Heart left ventricle (tissue), 16 donors: Measurements from ENCODE around the gene CD59. TPM values are rescaled to one million over a fixed set of nuclear protein-coding genes. Genes with fewer than 3 reads are reported as not detected.

ENCODE experiments used
- ATAC-seq, 4 donors: fragments of 200-7000 bp; cut with Tn5 transposase; one replicate each; pipeline ENCODE4 v1.9.1; 2020 to 2022; ENCODE audit warnings: moderate library complexity in 4 of 4, mild to moderate bottlenecking in 3 of 4, moderate number of reproducible peaks in 1 of 4
- DNase-seq, 5 donors: peaks; one replicate each; pipeline ENCODE4 v3.0.0-alpha.2; 2020
- H3K27ac ChIP-seq, 12 donors: fragments of 200-600 bp; sonication (generic) in 4 of 12; one replicate each; pipeline versions ENCODE4 v1.5.0 to v1.8.0; 2016 to 2022; ENCODE audit warnings: mild to moderate bottlenecking in 2 of 12
- H3K27me3 ChIP-seq, 9 donors: fragments of 200-600 bp; sonication (generic) in 2 of 9; one replicate each; pipeline versions ENCODE4 v1.5.1 to v1.8.0; 2016 to 2022; ENCODE audit warnings: mild to moderate bottlenecking in 3 of 9
- H3K36me3 ChIP-seq, 9 donors: fragments of 200-600 bp; sonication (generic) in 2 of 9; one replicate each; pipeline versions ENCODE4 v1.5.0 to v1.8.0; 2018 to 2022; ENCODE audit warnings: mild to moderate bottlenecking in 2 of 9
- H3K4me1 ChIP-seq, 12 donors: fragments of 200-600 bp; sonication (generic) in 4 of 12; one replicate each; pipeline versions ENCODE4 v1.5.0 to v1.8.0; 2016 to 2022; ENCODE audit warnings: mild to moderate bottlenecking in 3 of 12
- H3K4me3 ChIP-seq, 12 donors: fragments of 200-600 bp; sonication (generic) in 4 of 12; one replicate each; pipeline versions ENCODE4 v1.5.0 to v1.8.0; 2017 to 2022; ENCODE audit warnings: mild to moderate bottlenecking in 9 of 12, moderate library complexity in 4 of 12
- H3K9me3 ChIP-seq, 12 donors: fragments of 200-600 bp; sonication (generic) in 4 of 12; one replicate each; pipeline versions ENCODE4 v1.5.0 to v1.8.0; 2016 to 2022; ENCODE audit warnings: mild to moderate bottlenecking in 1 of 12
- POLR2A ChIP-seq, 2 donors: fragments of 450-650 bp; IDR thresholded peaks; one replicate each; pipeline ENCODE4 v1.6.1; 2017; ENCODE audit warnings: antibody characterized with exemption in 2 of 2, mild to moderate bottlenecking in 2 of 2, moderate library complexity in 2 of 2
- WGBS, 4 donors: extraction: QIAGEN DNeasy Blood & Tissue Kit in 2 of 4; methylation state at CpG; one replicate each; pipeline versions ENCODE4 v1.1.5 to v1.1.7; 2013 to 2018; 5-methylcytosine and 5-hydroxymethylcytosine counted together
- intact Hi-C, 10 donors: fragments of 100-400 bp; cut with DNase I; formaldehyde crosslinking; loops; one replicate each; pipeline versions ENCODE4 v1.11.1 to v1.14.2; 2022
- long read RNA-seq, 3 donors: library from polyadenylated mRNA; unstranded; transcript quantifications; one replicate each; pipeline ENCODE4 v2.0.0, GENCODE V29; 2020 to 2021
- polyA plus RNA-seq, 2 donors: library from polyadenylated mRNA; stranded (reverse); fragments of 200-250 nt; gene quantifications; one replicate each; pipeline ENCODE4 v1.2.3, GENCODE V29; 2013
- total RNA-seq, 9 donors: library from RNA; depleted of rRNA in 2 of 9; stranded (reverse); fragments of >200 nt in 2 of 9; fragmentation: NEBNext Ultra II Directional in 3 of 9; extraction: Animal tissue kit (Norgen Biotek cat#: 25700) in 3 of 9; gene quantifications; one replicate each; pipeline versions ENCODE4 v1.1.0 to v1.2.4, GENCODE V29; 2016 to 2023
- TF ChIP-seq, protein P1 (sequence below), 12 donors: fragments of 200-600 bp; sonication (generic) in 4 of 12; IDR thresholded peaks; one replicate each; pipeline versions ENCODE4 v1.5.0 to v1.8.0; 2018 to 2022; ENCODE audit warnings: antibody characterized with exemption in 12 of 12, mild to moderate bottlenecking in 5 of 12
- donor health status: ischemic (EF 13 %, LVEDD 7.1; RV severe dilation, severe dysfunction).
- donor health status: healthy with polysubstance abuse.
- donor health status: DM: no; HTN: yes; CAD: no.
- donor health status: DM: no; HTN: no; CAD: no.
- donor health status: ischemic (EF 25% LVEDD 6.9; RV normal size, moderate dysfunction).
- donor health status: ischemic (EF 25% LVEDD 5.7; RV mildly dilated, moderate dysfunction).
- donor health status: healthy.
- donor health status: DM: yes; HTN: yes; CAD: no.
- donor health status: ischemic (EF 35%, LVEDD 5.7; RV mildly dilated, moderate dysfunction).
- donor health status: nonischemic (EF 11% LVEDD 7.7; RV severe dilation, severe dysfunction).
- donor health status: DM: yes; HTN: yes; CAD: no.
- donor health status: PGD.
- donor health status: ischemic (EF 29% LVEDD 5.4; RV normal size, mild dysfunction).
- donor health status: nonischemic (EF 23%, LVEDD 6.1; RV moderate dilation, normal function).

The CD59 gene
- 1,000 to 10,000 TPM in 3 of 9 donors, 100 to 1,000 TPM in 6; 588 to 1,434 (median 930) TPM for total RNA-seq
- 1,000 to 10,000 TPM in 1 of 2 donors, 100 to 1,000 TPM in 1; 133 to 1,175 TPM for polyA plus RNA-seq
- long read RNA-seq, donor 1, full-length matches to known transcripts, result 273 of 371 reads
- long read RNA-seq, donor 1, partial matches to known transcripts, result 2 of 371 reads
- long read RNA-seq, donor 1, other reads (novel, unspliced or antisense), result 96 of 371 reads
- long read RNA-seq, donor 2, full-length matches to known transcripts, result 1,164 of 1,216 reads
- long read RNA-seq, donor 2, partial matches to known transcripts, result 46 of 1,216 reads
- long read RNA-seq, donor 2, other reads (novel, unspliced or antisense), result 6 of 1,216 reads
- long read RNA-seq, donor 3, full-length matches to known transcripts, result 318 of 453 reads
- long read RNA-seq, donor 3, partial matches to known transcripts, result 38 of 453 reads
- long read RNA-seq, donor 3, other reads (novel, unspliced or antisense), result 97 of 453 reads

- ATAC-seq (peak; percentile 94 to 96 (median 96)), DNase-seq (peak; percentile 98)
- Histone ChIP-seq H3K9me3 (no peaks in the 10 kb centered on the region), H3K27me3 (no peaks in the 10 kb centered on the region), H3K27ac (peak within 1 kb of the TSS; percentile 93 to 100 (median 98)), H3K4me1 (peaks cover 4 to 51% (median 41%) of the 10 kb centered on the region in 12 donors), H3K4me3 (peak within 1 kb of the TSS; percentile 75 to 98 (median 92)), H3K36me3 (peaks cover 0 to 18% (median 11%) of the 10 kb centered on the region in 9 donors)
- WGBS, 4 donors, result 1 to 2% (median 1%) methylated on average over 19 to 48 of the region's 48 CpGs
- intact Hi-C loops, result loop anchor here in 8 of 10 donors (1.0 to 5.0 kb wide), 6 partner anchors 34 to 479 kb away; partner anchors contain the start of genes C11orf91 (in 5 of the 8) and HIPK3 (in 2 of the 8)
- TF ChIP-seq, protein P1, sequence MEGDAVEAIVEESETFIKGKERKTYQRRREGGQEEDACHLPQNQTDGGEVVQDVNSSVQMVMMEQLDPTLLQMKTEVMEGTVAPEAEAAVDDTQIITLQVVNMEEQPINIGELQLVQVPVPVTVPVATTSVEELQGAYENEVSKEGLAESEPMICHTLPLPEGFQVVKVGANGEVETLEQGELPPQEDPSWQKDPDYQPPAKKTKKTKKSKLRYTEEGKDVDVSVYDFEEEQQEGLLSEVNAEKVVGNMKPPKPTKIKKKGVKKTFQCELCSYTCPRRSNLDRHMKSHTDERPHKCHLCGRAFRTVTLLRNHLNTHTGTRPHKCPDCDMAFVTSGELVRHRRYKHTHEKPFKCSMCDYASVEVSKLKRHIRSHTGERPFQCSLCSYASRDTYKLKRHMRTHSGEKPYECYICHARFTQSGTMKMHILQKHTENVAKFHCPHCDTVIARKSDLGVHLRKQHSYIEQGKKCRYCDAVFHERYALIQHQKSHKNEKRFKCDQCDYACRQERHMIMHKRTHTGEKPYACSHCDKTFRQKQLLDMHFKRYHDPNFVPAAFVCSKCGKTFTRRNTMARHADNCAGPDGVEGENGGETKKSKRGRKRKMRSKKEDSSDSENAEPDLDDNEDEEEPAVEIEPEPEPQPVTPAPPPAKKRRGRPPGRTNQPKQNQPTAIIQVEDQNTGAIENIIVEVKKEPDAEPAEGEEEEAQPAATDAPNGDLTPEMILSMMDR (IDR thresholded peaks at IDR 0.05), result peak in 1 of 12 donors; percentile 19
- TF ChIP-seq POLR2A (IDR thresholded peaks at IDR 0.05), result peak; percentile 80 to 98
Observed at GRCh38 chr11:33736148-33736812, at the start of gene CD59. CD59 (minus strand) TSS chr11:33736423; CDS start chr11:33722445, 13,978 bp downstream.

- intact Hi-C loops, result no loop called here
- H3K9me3 ChIP-seq, result no peaks in the 10 kb centered on the region
- peaks cover 0 to 6% (median 0%) of the 10 kb centered on the region in 12 donors for H3K4me1 ChIP-seq
- H3K4me3 ChIP-seq, result no peak overlapping the region
- DNase-seq (no peak), ATAC-seq (no peak)
- H3K36me3 ChIP-seq, result no peaks in the 10 kb centered on the region
- TF ChIP-seq, protein P1 (IDR thresholded peaks at IDR 0.05), result no peak
- no peak for TF ChIP-seq POLR2A (IDR thresholded peaks at IDR 0.05)
- peaks cover 0 to 12% (median 0%) of the 10 kb centered on the region in 9 donors for H3K27me3 ChIP-seq
- 64 to 76% (median 75%) methylated on average over 3 of the region's 3 CpGs for WGBS, 4 donors
- H3K27ac ChIP-seq, result no peak overlapping the region
Observed at GRCh38 chr11:33785609-33786008, 49.4 kb upstream of the CD59 start.

DNA sequence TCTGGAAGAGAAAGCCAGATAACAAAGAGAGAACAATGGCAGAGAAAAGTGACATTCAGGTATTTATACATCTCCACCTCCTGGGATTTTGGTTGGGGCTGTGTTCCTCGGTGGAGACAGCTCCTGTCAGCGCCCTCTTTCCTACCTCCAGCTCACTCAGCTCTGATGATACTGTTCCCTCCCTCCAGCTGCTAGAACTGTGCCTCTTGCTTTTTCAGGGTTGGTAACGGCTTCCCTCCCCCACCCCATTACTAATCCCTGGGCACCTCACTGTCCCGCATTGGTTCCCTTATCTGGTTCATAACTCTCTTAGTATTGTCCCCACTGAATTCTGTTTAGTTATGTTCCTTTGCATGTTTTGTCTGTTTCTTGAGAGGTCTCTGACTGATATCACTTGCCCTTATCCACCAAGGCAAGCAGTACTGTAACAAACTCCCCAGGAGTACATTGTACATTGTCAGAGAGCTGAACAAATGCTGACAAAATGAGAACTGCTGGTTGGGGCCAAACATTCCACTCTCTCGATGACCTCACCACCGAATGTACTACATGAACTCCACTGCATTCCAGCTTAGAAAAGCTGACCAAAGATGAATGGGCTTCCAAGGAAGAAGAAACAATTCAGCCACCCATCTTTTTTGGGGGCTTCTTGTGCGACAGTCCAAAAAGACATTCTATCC lies 43.8 kb upstream of the CD59 start:
- H3K27ac ChIP-seq, result peak overlapping the region in 6 of 12 donors; percentile 14 to 73 (median 33)
- intact Hi-C loops, result no loop called here
- peaks cover 0 to 7% (median 0%) of the 10 kb centered on the region in 9 donors for H3K27me3 ChIP-seq
- no peaks in the 10 kb centered on the region for H3K9me3 ChIP-seq
- no peak overlapping the region for H3K4me3 ChIP-seq
- TF ChIP-seq, protein P1 (IDR thresholded peaks at IDR 0.05), result no peak
- no peak for TF ChIP-seq POLR2A (IDR thresholded peaks at IDR 0.05)
- peaks cover 0 to 50% (median 15%) of the 10 kb centered on the region in 12 donors for H3K4me1 ChIP-seq
- peak; percentile 60 to 81 (median 72) for ATAC-seq
- no peaks in the 10 kb centered on the region for H3K36me3 ChIP-seq
- DNase-seq, result no peak
- 35 to 51% (median 43%) methylated on average over 7 of the region's 7 CpGs for WGBS, 4 donors
